B cell (primary cell): ENCODE data around the gene PCDHA1. TPM values are rescaled to one million over a fixed set of nuclear protein-coding genes. Genes with fewer than 3 reads are reported as not detected.

Source experiments
- ATAC-seq: fragments of 200-7000 bp; cut with Tn5 transposase; one replicate; pipeline ENCODE4 v1.10.0; 2021; ENCODE audit warnings: low read depth, mild to moderate bottlenecking, moderate number of reproducible peaks, moderate library complexity
- CTCF ChIA-PET: fragments of 350-600 bp; sonication (Branson Sonifier 250); formaldehyde crosslinking; loops from one replicate; lab custom pipeline; 2021; ENCODE audit warnings: antibody characterized with exemption, inconsistent platforms; lab: Charles Lee
- POLR2A ChIA-PET: fragments of 350-600 bp; sonication (Branson Sonifier 250); formaldehyde crosslinking; loops from one replicate; lab custom pipeline; 2021; ENCODE audit warnings: antibody characterized with exemption; lab: Charles Lee
- DNase-seq: peaks from one replicate; pipeline ENCODE4 v3.0.0; 2013
- H2AFZ ChIP-seq: 2 replicates; pipeline ENCODE4 v1.6.1; 2012; ENCODE audit warnings: mild to moderate bottlenecking, low read depth, low read length; ENCODE audit not compliant: insufficient read depth, poor library complexity, severe bottlenecking
- H3K27ac ChIP-seq, 2 donors: 1 replicate in 1 of 2; 2 replicates in 1 of 2; pipeline ENCODE4 v1.5.1; 2012 to 2013; ENCODE audit warnings: low read length in 2 of 2, mild to moderate bottlenecking in 2 of 2, moderate library complexity in 1 of 2
- H3K27me3 ChIP-seq, 4 experiments: fragments of 200-600 bp in 1 of 4; sonication (generic) in 1 of 4; replicated peaks in 1 of 4; 1 replicate in 2 of 4; 2 replicates in 2 of 4; pipeline versions ENCODE4 v1.6.1 to v1.7.0; 2013 to 2016; ENCODE audit warnings: low read length in 3 of 4, mild to moderate bottlenecking in 2 of 4, mixed read lengths in 1 of 4, moderate library complexity in 1 of 4; ENCODE audit not compliant: insufficient read depth in 4 of 4, control insufficient read depth in 3 of 4; ENCODE audit errors: control extremely low read depth in 1 of 4
- H3K36me3 ChIP-seq, 2 experiments: replicated peaks in 1 of 2; 1 replicate in 1 of 2; 2 replicates in 1 of 2; pipeline versions ENCODE4 v1.6.1 to v1.7.1; 2013; ENCODE audit warnings: low read length in 1 of 2; ENCODE audit not compliant: insufficient read depth in 2 of 2, control insufficient read depth in 1 of 2; ENCODE audit errors: control extremely low read depth in 1 of 2, extremely low read depth in 1 of 2
- H3K4me1 ChIP-seq, 2 donors: fragments of 200-600 bp in 1 of 2; sonication (generic) in 1 of 2; 1 replicate in 1 of 2; 2 replicates in 1 of 2; pipeline versions ENCODE4 v1.5.1 to v1.6.1; 2013 to 2017; ENCODE audit warnings: low read length in 2 of 2; ENCODE audit not compliant: control insufficient read depth in 2 of 2, insufficient read depth in 2 of 2
- H3K4me2 ChIP-seq: replicated peaks from 2 replicates; pipeline ENCODE3; 2012; ENCODE audit warnings: mild to moderate bottlenecking, low read depth, low read length; ENCODE audit not compliant: poor library complexity, severe bottlenecking
- H3K4me3 ChIP-seq, 5 experiments: fragments of 200-600 bp in 1 of 5; sonication (generic) in 1 of 5; 1 replicate in 3 of 5; 2 replicates in 2 of 5; pipeline versions ENCODE4 v1.5.1 to v1.7.0; 2011 to 2016; ENCODE audit warnings: low read length in 4 of 5, mild to moderate bottlenecking in 4 of 5, low read depth in 2 of 5, control low read depth in 1 of 5, moderate library complexity in 1 of 5; ENCODE audit not compliant: insufficient read depth in 1 of 5; ENCODE audit errors: control extremely low read depth in 1 of 5, extremely low read depth in 1 of 5
- H3K79me2 ChIP-seq: fragments of 200-600 bp; sonication (generic); one replicate; pipeline ENCODE4 v1.6.0; 2016; ENCODE audit warnings: low read length; ENCODE audit not compliant: control insufficient read depth, insufficient read depth
- H3K9ac ChIP-seq: fragments of 200-600 bp; sonication (generic); 2 replicates; pipeline ENCODE4 v1.6.1; 2017; ENCODE audit warnings: mild to moderate bottlenecking, low read length, moderate library complexity
- H3K9me3 ChIP-seq, 3 donors: one replicate each; pipeline versions ENCODE4 v1.6.1 to v1.7.1; 2013; ENCODE audit warnings: low read length in 2 of 3; ENCODE audit not compliant: control insufficient read depth in 2 of 3, insufficient read depth in 1 of 3; ENCODE audit errors: control extremely low read depth in 1 of 3
- H4K20me1 ChIP-seq: 2 replicates; pipeline ENCODE4 v1.6.0; 2012; ENCODE audit warnings: mild to moderate bottlenecking, low read length; ENCODE audit not compliant: insufficient read depth, control insufficient read depth, poor library complexity, severe bottlenecking
- H3K27ac Mint-ChIP-seq: one replicate; pipeline ENCODE4 v1.8.0; 2021; ENCODE audit warnings: mixed read lengths
- H3K27me3 Mint-ChIP-seq: one replicate; pipeline ENCODE4 v1.8.0; 2021; ENCODE audit warnings: mixed read lengths
- H3K4me1 Mint-ChIP-seq: one replicate; pipeline ENCODE4 v1.8.0; 2021; ENCODE audit warnings: mixed read lengths
- H3K4me3 Mint-ChIP-seq: one replicate; pipeline ENCODE4 v1.8.0; 2021; ENCODE audit warnings: mixed read lengths
- H3K9me3 Mint-ChIP-seq: one replicate; pipeline ENCODE4 v1.8.0; 2022; ENCODE audit warnings: mixed read lengths; ENCODE audit not compliant: insufficient read depth
- CTCF ChIP-seq: fragments of 200-600 bp; IDR thresholded peaks from one replicate; pipeline ENCODE4 v1.8.0; 2022; ENCODE audit warnings: antibody characterized with exemption, mild to moderate bottlenecking
- EZH2 ChIP-seq: IDR thresholded peaks from 2 replicates; pipeline ENCODE4 v1.6.1; 2012; ENCODE audit warnings: borderline replicate concordance, low read depth, mild to moderate bottlenecking, moderate library complexity, low read length; ENCODE audit not compliant: insufficient read depth, poor library complexity, severe bottlenecking
- WGBS: methylation state at CpG from one replicate; pipeline ENCODE4 v1.1.5; 2013; ENCODE audit warnings: missing lambda C conversion rate; ENCODE audit not compliant: insufficient coverage; 5-methylcytosine and 5-hydroxymethylcytosine counted together
- intact Hi-C: fragments of 100-400 bp; cut with micrococcal nuclease; formaldehyde crosslinking; loops from one replicate; pipeline ENCODE4 v1.10.0; 2022
- polyA plus RNA-seq: library from polyadenylated mRNA; depleted of rRNA; stranded (reverse); fragments of >200 nt; gene quantifications from 2 replicates; pipeline ENCODE4 v1.2.3, GENCODE V29; 2012
- total RNA-seq, 2 donors: library from RNA; stranded (reverse); fragments of 120-200 nt in 1 of 2; gene quantifications; 1 replicate in 1 of 2; 2 replicates in 1 of 2; pipeline versions ENCODE4 v1.2.3 to v1.2.4, GENCODE V29; 2013 to 2022

Gene PCDHA1
- total and polyA plus RNA-seq, 2 donors (not counting 1 experiment from before 2014, with no cell fraction given), result not detected

- POLR2A ChIA-PET, result no interaction called here
- CTCF ChIA-PET, result no interaction called here
- DNase-seq, result no peak
- Histone ChIP-seq H3K9me3 (peaks cover 0 to 6% (median 0%) of the 10 kb centered on the region in 3 donors), H3K27ac (no peak overlapping the region), H2AFZ (no peak overlapping the region), H3K4me2 (no peak overlapping the region), H3K9ac (no peak overlapping the region), H3K4me1 (no peaks in the 10 kb centered on the region), H3K36me3 (no peaks in the 10 kb centered on the region), H3K27me3 (no peaks in the 10 kb centered on the region), H3K4me3 (no peak overlapping the region), H3K79me2 (no peaks in the 10 kb centered on the region), H4K20me1 (no peaks in the 10 kb centered on the region)
- no CpG with 5 or more reads among the region's 4 CpGs for WGBS
- Mint-ChIP-seq H3K4me1 (no peaks in the 10 kb centered on the region), H3K4me3 (no peak overlapping the region), H3K9me3 (no peaks in the 10 kb centered on the region), H3K27ac (no peak overlapping the region), H3K27me3 (no peaks in the 10 kb centered on the region)
- TF ChIP-seq CTCF (no peak), EZH2 (no peak)
- no peak for ATAC-seq
- intact Hi-C loops, result no loop called here
Observed at GRCh38 chr5:140934964-140935606, 149.1 kb downstream of the PCDHA1 start.

GRCh38 chr5:140946578-140946977 lies 160.6 kb downstream of the PCDHA1 start:
- Histone ChIP-seq H3K4me1 (no peaks in the 10 kb centered on the region), H3K36me3 (no peaks in the 10 kb centered on the region), H3K9ac (no peak overlapping the region), H3K27ac (no peak overlapping the region), H3K79me2 (no peaks in the 10 kb centered on the region), H3K4me2 (no peak overlapping the region), H3K27me3 (no peaks in the 10 kb centered on the region), H4K20me1 (no peaks in the 10 kb centered on the region), H2AFZ (no peak overlapping the region), H3K9me3 (peaks cover 0 to 7% (median 0%) of the 10 kb centered on the region in 3 donors), H3K4me3 (no peak overlapping the region)
- Mint-ChIP-seq H3K4me1 (no peaks in the 10 kb centered on the region), H3K9me3 (peaks cover 9% of the 10 kb centered on the region), H3K27me3 (no peaks in the 10 kb centered on the region), H3K27ac (no peak overlapping the region), H3K4me3 (no peak overlapping the region)
- DNase-seq, result no peak
- ChIA-PET POLR2A (no interaction called here), CTCF (no interaction called here)
- intact Hi-C loops, result no loop called here
- no peak for ATAC-seq
- no CpG with 5 or more reads among the region's 2 CpGs for WGBS
- no peak for TF ChIP-seq CTCF
- TF ChIP-seq EZH2, result no peak
